Right lobe of liver (tissue), 6 donors: ENCODE measurements around the gene CCDC183. TPM values are rescaled to one million over a fixed set of nuclear protein-coding genes. Genes with fewer than 3 reads are reported as not detected.
"Not testable (repeated sequence)": the region's sequence is repeated elsewhere in the genome, so short reads cannot be mapped to it uniquely, and the experiment has no call there.

Experiments
- ATAC-seq, 4 donors: fragments of 200-7000 bp; cut with Tn5 transposase; one replicate each; pipeline ENCODE4 v1.9.1; 2020; ENCODE audit warnings: mild to moderate bottlenecking in 4 of 4, moderate library complexity in 4 of 4
- DNase-seq, 3 donors: peaks; one replicate each; pipeline ENCODE4 v3.0.0-alpha.2; 2020
- H3K27ac ChIP-seq, 3 donors: fragments of 200-600 bp; one replicate each; pipeline ENCODE4 v1.8.0; 2022
- H3K27me3 ChIP-seq, 2 donors: fragments of 200-600 bp; one replicate each; pipeline ENCODE4 v1.8.0; 2022
- H3K36me3 ChIP-seq, 4 donors: fragments of 200-600 bp; sonication (generic) in 1 of 4; one replicate each; pipeline versions ENCODE4 v1.5.1 to v1.8.0; 2017 to 2022; ENCODE audit warnings: control low read depth in 1 of 4
- H3K4me1 ChIP-seq, 4 donors: fragments of 200-600 bp; sonication (generic) in 1 of 4; one replicate each; pipeline versions ENCODE4 v1.5.1 to v1.8.0; 2017 to 2022; ENCODE audit warnings: control low read depth in 1 of 4
- H3K4me3 ChIP-seq, 3 donors: fragments of 200-600 bp; one replicate each; pipeline ENCODE4 v1.8.0; 2022
- H3K9me3 ChIP-seq, 4 donors: fragments of 200-600 bp; sonication (generic) in 1 of 4; one replicate each; pipeline versions ENCODE4 v1.5.1 to v1.8.0; 2017 to 2022; ENCODE audit warnings: control low read depth in 1 of 4
- CTCF ChIP-seq, 4 donors: fragments of 200-600 bp in 3 of 4; fragments of 450-650 bp in 1 of 4; IDR thresholded peaks; one replicate each; pipeline versions ENCODE4 v1.5.1 to v1.8.0; 2016 to 2022; ENCODE audit warnings: antibody characterized with exemption in 4 of 4, mild to moderate bottlenecking in 2 of 4
- POLR2A ChIP-seq: fragments of 450-650 bp; IDR thresholded peaks from one replicate; pipeline ENCODE4 v1.6.1; 2017; ENCODE audit warnings: antibody characterized with exemption, mild to moderate bottlenecking
- WGBS: methylation state at CpG from one replicate; pipeline ENCODE4 v1.1.6; 2018; ENCODE audit warnings: low coverage, low lambda C conversion rate; ENCODE audit not compliant: insufficient coverage; ENCODE audit errors: missing lambda C conversion rate; 5-methylcytosine and 5-hydroxymethylcytosine counted together
- intact Hi-C, 2 donors: fragments of 100-400 bp; cut with DNase I; formaldehyde crosslinking; loops; one replicate each; pipeline versions ENCODE4 v1.11.2 to v1.14.1; 2022
- total RNA-seq, 6 experiments: library from RNA; depleted of rRNA in 2 of 6; stranded (reverse); fragments of >200 nt in 2 of 6; fragmentation: NEBNext Ultra II Directional in 3 of 6; extraction: Animal tissue kit (Norgen Biotek cat#: 25700) in 3 of 6; gene quantifications; one replicate each; pipeline versions ENCODE4 v1.1.0 to v1.2.4, GENCODE V29; 2016 to 2023
- donor health status: DM: no; HTN: yes; CAD: no.
- donor health status: DM: no; HTN: no; CAD: no.
- donor health status: DM: no; HTN: no; CAD: no.
- donor health status: DM: no; HTN: yes; CAD: no.
- donor health status: DM: no; HTN: yes; CAD: no.

Gene CCDC183
- total RNA-seq, 6 experiments from 2014 or later: 0.43 to 1.2 (median 0.74) TPM; not detected in 1

- peak in 1 of 4 donors; percentile 1 for ATAC-seq
- TF ChIP-seq CTCF (IDR thresholded peaks at IDR 0.05): peak; percentile 47 to 68 (median 66)
- H3K9me3 ChIP-seq, H3K36me3 ChIP-seq, H3K27me3 ChIP-seq, H3K4me3 ChIP-seq, intact Hi-C loops, DNase-seq, H3K27ac ChIP-seq: not testable (repeated sequence)
- no CpG with 5 or more reads among the region's 99 CpGs for WGBS
- peaks cover 0 to 28% (median 6%) of the 10 kb centered on the region in 4 donors for H3K4me1 ChIP-seq
These were observed 47.9 kb downstream of the CCDC183 start for GRCh38 chr9:136843801-136844740.

- H3K27ac ChIP-seq: no peak overlapping the region
- H3K4me1 ChIP-seq: peaks cover 0 to 32% (median 7%) of the 10 kb centered on the region in 4 donors
- H3K4me3 ChIP-seq: no peak overlapping the region
- WGBS: 19% methylated on average over 17 of the region's 88 CpGs
- TF ChIP-seq CTCF (IDR thresholded peaks at IDR 0.05) (no peak), POLR2A (no peak)
- ATAC-seq: no peak
- H3K27me3 ChIP-seq: no peaks in the 10 kb centered on the region
- no peak for DNase-seq
- H3K36me3 ChIP-seq: no peaks in the 10 kb centered on the region
- intact Hi-C loops: loop anchor here in 1 of 2 donors (5.0 kb wide), 1 partner anchor 187 kb away; the partner anchor contains the start of gene FUT7
- H3K9me3 ChIP-seq: no peaks in the 10 kb centered on the region
These were observed 48.8 kb downstream of the CCDC183 start for GRCh38 chr9:136844761-136845464.

GRCh38 chr9:136845465-136846260 is 49.5 kb downstream of the CCDC183 start:
- no peaks in the 10 kb centered on the region for H3K27me3 ChIP-seq
- H3K4me1 ChIP-seq: peaks cover 0 to 40% (median 10%) of the 10 kb centered on the region in 4 donors
- no peaks in the 10 kb centered on the region for H3K36me3 ChIP-seq
- no CpG with 5 or more reads among the region's 102 CpGs for WGBS
- no peak overlapping the region for H3K4me3 ChIP-seq
- H3K27ac ChIP-seq: no peak overlapping the region
- TF ChIP-seq POLR2A (no peak), CTCF (IDR thresholded peaks at IDR 0.05) (no peak)
- ATAC-seq (no peak), DNase-seq (no peak)
- intact Hi-C loops: loop anchor here in 1 of 2 donors (5.0 kb wide), 1 partner anchor 187 kb away; the partner anchor contains the start of gene FUT7
- no peaks in the 10 kb centered on the region for H3K9me3 ChIP-seq
